HG03378 (cell line): Measurements from ENCODE around the gene CCDC86.
"Not testable (repeated sequence)": the region's sequence is repeated elsewhere in the genome, so short reads cannot be mapped to it uniquely, and the experiment has no call there.

Experiments used
- ATAC-seq: cut with Tn5 transposase; IDR thresholded peaks from one replicate; pipeline ENCODE4 v1.9.1; 2021; ENCODE audit warnings: mild to moderate bottlenecking, moderate library complexity; ENCODE audit not compliant: unreplicated experiment

CCDC86 gene, protein sequence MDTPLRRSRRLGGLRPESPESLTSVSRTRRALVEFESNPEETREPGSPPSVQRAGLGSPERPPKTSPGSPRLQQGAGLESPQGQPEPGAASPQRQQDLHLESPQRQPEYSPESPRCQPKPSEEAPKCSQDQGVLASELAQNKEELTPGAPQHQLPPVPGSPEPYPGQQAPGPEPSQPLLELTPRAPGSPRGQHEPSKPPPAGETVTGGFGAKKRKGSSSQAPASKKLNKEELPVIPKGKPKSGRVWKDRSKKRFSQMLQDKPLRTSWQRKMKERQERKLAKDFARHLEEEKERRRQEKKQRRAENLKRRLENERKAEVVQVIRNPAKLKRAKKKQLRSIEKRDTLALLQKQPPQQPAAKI

DNA sequence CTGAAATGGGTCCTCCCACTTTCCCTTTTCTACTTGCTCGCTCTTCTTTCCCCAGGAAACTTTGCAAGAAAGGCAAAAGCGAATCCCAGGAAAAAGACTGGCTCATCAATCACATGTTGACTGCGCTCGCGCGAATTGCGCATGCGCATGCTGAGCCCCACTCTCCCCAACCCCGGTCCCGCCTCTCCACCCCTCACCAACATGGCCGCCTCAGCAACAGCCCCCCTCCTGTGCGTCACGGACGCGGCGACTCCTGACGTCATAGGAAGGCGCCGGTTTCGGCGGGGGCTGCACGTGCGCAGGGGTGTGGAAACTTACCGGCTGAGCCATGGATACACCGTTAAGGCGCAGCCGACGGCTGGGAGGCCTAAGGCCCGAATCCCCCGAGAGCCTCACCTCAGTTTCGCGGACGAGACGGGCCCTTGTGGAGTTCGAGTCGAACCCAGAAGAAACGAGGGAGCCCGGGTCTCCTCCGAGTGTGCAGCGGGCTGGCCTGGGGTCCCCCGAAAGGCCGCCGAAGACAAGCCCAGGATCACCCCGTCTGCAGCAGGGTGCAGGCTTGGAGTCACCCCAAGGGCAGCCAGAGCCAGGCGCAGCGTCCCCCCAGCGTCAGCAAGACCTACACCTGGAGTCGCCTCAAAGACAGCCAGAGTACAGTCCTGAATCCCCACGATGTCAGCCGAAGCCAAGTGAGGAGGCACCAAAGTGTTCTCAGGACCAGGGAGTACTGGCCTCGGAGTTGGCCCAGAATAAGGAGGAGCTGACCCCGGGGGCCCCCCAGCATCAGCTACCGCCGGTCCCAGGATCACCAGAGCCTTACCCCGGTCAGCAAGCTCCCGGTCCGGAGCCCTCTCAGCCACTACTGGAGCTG, at the start of gene CCDC86:
Gene CCDC86, plus strand, starts transcription at position 317 of the 871 bp plus-strand sequence. Its CDS starts 12 bp downstream, at position 329.
- peak; percentile 62 for ATAC-seq

GRCh38 chr11:60792521-60792920, 49.4 kb upstream of the CCDC86 start:
- ATAC-seq, result no peak

DNA sequence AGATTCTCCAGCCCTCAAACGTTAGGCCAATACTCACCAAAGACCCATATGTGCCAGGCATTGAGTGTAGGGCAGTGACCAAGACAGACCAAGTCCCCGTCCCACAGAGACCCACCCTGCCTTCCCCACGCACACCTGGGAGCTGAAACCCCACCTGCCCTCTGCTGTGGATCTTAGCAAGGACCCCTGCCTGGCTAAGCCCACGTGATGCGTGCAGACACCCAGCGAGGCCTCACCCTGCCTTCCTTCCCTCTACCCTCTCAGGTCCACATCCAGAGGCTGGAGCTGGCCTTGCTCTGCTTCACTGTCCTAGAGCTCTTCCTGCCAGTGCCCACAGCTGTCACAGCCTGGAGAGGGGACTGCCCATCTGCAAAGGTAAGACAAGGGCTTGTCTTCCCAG, 46.6 kb upstream of the CCDC86 start:
- ATAC-seq, result no peak

DNA sequence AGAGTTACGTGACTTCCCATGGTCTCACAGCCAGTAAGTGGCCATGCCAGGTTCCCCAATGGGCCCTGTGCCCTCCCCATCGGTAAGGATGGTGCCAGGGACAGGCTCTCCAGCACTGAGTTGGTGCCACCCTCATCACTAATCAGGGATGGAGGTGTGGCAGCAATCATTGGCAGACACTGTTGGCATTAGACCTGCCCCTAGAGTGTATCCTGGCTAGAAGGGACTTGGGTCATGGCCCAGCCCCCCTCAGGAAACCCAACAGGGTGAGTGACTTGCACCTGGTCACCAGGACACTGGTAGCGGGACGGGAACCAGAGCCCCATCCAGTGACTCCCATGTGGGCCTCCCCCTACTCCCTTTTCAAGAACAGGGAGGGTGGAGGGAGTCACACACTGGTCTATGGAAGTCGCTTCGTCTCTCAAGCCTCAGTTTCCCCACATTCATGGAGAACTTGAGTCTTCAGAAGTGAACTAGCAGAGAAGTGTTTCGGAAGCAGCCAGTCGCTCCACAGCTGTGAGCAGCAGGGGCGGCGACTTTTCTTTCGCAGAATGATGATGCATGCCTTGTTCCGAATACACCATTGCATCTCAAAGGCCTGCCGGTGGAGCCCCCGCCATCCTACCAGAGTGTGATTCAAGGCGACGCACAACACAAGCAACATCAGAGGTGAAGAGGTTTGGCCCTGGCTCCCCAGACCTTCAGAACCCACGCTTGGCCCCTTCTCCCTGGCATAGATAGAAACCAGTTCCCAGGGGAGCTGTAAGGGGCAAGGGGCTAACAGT, 43.9 kb upstream of the CCDC86 start:
- ATAC-seq, result no peak

- no peak for ATAC-seq
Measured at GRCh38 chr11:60798631-60799030, 43.3 kb upstream of the CCDC86 start.

DNA sequence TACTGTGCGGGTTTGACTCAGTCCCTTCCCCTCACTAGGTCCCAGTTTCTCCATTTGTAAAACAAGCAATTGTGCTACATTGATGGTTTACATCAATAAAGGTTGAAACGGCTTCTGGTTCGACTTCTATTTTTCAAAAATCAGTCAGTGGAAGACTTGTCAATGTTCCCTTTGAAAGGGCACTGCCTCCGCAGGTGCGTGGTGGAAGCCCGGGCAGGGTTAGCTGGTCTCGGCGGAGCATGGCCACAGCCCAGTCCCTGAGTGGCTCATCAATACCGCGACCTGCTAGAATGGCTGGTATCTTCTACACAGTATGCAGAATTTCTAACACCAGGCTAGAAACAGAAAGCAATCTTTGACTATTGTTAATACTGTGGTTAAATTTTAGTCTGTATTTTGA, 40.7 kb upstream of the CCDC86 start:
- no peak for ATAC-seq

DNA sequence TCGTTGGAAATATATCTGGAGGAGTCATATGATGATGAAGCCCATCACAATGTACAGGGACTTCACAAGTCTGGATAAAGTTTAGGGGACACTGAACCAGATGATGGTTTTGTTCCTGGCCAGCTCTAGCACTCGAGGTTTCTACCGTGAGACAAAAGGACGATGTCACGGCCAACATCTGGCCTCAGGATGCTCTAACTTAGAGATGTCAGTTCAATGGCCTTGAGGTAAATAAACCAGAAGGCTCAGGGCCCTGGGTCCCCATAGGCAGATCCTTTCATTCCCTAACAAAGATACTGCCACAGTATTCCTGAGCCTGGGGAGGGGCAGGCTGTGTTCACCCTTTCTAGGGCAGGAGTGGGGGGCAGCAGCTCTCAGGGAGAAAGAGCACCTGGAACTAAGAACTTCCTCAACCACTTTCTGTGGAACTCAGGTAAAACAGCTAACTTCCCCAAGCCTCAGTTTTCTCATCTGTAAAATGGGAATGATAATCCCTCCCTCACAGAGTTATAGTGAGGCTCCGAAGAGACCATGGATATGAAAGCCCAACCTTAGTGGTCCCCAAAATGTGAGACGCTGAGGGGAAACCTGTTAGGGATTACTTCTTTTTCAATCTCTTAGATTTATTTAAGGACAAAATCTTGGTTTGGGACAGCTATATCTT, 38.5 kb upstream of the CCDC86 start:
- no peak for ATAC-seq

GRCh38 chr11:60809249-60809648, 32.7 kb upstream of the CCDC86 start:
- no peak for ATAC-seq

DNA sequence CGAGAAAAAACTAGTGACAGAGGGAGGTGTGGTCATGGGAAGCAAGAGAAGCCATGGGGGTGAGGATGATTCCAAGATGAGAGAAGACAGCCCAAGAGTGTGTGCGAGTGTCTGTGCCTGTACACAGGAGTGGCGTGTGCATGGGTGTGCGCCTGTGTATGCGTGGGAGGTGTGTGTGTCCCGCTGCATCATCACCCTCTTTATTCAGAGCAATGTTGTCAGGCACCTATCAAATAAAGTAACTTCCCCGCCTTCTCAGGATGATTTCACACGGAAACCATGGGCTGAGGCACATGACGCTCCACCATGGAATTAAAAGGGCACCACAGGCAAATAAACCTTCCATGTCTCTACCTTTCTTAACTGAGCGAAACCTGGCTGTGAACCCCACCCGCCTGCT, 32.2 kb upstream of the CCDC86 start:
- no peak for ATAC-seq

DNA sequence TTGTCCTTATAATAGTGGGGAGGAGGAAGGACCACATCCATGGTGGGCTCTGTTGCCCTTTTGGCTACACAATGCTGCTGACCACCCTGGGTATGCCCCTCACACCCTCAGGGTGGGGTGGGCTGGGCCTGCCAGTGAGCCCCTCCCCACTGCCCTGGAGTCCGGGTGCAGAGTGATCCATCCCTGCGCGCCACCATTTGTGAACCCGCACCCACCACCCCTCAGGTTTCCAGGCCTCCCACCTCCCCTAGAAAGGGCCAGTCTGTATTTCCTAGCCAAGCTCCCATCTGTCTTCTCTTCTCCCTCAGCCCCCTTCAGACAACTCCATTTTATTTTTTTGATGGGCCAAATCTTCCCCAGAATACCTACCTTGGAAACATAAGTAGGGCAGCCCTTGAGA, 31.8 kb upstream of the CCDC86 start:
- ATAC-seq, result no peak

GRCh38 chr11:60810569-60810968, 31.3 kb upstream of the CCDC86 start:
- ATAC-seq, result no peak

DNA sequence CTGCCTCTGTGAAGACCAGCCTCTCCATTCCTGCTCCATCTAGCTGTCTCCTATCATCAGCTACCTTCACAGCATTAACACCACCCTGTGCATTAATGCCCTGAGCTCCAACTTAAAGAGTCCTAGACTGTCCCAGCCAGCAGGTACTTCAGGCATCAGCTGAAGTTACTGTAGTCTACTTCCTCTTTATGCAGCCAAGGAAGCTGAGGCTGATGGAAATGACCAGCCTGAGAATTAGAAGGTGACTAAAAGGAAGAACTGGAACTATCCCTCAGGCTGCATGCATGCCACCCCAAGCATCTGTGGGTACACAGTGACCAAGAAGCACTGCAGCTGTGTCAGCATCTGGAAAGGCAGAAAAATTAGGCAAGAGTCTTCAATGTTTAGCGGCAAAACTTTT, 28.6 kb upstream of the CCDC86 start:
- no peak for ATAC-seq

GRCh38 chr11:60814112-60814511, 27.8 kb upstream of the CCDC86 start:
- no peak for ATAC-seq

GRCh38 chr11:60816590-60817157, 25.2 kb upstream of the CCDC86 start:
- ATAC-seq, result no peak

DNA sequence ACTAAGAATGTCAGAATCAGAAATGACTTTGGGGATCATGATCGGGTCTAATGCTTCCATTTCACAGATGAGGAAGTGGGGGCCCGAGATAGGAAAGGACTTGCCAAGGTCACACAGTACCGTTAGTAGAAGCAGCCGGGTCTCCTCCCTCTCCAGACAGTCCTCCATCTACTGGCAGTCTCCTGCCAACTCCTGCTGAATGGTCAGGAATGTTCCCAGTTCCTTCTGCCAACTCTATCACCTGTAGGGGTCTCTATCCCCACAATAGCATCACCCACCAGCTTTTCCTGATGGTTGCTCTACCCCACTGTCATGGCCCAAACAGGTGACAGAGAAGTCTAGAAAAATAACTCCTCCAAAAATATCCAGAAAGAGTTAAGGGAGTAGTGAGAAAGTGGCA, 23.9 kb upstream of the CCDC86 start:
- no peak for ATAC-seq

- no peak for ATAC-seq
Measured at GRCh38 chr11:60821827-60822599, 19.9 kb upstream of the CCDC86 start.

DNA sequence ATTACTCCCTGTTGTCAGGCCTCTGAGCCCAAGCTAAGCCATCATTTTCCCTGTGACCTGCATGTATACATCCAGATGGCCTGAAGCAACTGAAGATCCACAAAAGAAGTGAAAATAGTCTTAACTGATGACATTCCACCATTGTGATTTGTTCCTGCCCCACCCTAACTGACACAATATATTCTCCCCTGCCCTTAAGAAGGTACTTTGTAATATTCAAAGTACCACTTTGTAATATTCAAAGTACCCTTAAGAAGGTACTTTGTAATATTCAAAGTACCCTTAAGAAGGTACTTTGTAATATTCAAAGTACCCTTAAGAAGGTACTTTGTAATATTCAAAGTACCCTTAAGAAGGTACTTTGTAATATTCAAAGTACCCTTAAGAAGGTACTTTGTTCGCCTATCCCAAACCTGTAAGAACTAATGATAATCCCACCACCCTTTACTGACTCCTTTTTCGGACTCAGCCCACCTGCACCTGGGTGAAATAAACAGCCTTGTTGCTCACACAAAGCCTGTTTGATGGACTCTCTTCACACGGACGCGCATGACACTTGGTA, 18.1 kb upstream of the CCDC86 start:
- ATAC-seq, result not testable (repeated sequence)

DNA sequence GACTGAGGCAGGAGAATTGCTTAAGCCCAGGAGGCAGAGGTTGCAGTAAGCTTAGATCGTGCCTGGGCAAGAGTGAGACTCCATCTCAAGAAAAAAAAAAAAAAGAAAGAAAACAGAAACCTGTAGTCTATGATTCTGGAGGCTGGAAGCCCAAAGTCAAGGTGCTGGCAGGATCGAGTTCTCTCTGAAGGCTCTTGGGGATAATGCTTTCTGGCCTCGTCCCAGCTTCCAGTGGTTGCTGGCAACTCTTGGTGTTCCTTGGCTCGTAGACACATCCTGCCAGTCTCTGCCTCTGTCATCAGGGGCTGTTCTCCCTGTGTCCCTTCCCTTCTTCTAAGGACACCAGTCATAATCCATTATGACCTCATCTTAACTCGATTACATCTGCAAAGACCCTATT, 16.8 kb upstream of the CCDC86 start:
- no peak for ATAC-seq

GRCh38 chr11:60825790-60826189, 16.1 kb upstream of the CCDC86 start:
- no peak for ATAC-seq
